Measurements from ENCODE around the gene MAN1B1. TPM values are rescaled to one million over a fixed set of nuclear protein-coding genes. Genes with fewer than 3 reads are reported as not detected.

The MAN1B1 gene
- total RNA-seq, 1 donor from 2014 or later, result 58.9 TPM

DNA sequence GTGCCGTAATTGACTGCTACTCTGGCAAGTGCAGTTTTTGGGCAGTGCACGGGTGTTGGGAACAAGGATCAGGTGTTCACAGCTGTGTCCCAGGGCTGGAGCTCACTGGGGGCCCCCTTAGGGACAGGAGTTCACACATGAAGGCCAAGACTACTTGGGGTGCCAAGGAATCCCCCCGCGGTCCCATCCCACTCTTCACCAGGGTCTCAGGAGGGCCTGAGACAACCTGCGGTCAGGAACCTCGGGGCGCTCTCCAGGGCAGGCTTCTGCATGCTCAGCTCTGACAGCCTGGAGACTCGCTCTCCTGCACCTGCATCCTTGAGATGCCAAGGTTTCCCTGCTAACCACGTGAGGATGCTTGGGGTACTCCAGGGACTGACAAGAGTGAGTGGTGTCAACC, 2.3 kb upstream of the MAN1B1 start:
- H3K4me1 Mint-ChIP-seq (ENCODE audit: unreplicated experiment), result peaks cover 8% of the 10 kb centered on the region
- TF ChIP-seq, protein P1, sequence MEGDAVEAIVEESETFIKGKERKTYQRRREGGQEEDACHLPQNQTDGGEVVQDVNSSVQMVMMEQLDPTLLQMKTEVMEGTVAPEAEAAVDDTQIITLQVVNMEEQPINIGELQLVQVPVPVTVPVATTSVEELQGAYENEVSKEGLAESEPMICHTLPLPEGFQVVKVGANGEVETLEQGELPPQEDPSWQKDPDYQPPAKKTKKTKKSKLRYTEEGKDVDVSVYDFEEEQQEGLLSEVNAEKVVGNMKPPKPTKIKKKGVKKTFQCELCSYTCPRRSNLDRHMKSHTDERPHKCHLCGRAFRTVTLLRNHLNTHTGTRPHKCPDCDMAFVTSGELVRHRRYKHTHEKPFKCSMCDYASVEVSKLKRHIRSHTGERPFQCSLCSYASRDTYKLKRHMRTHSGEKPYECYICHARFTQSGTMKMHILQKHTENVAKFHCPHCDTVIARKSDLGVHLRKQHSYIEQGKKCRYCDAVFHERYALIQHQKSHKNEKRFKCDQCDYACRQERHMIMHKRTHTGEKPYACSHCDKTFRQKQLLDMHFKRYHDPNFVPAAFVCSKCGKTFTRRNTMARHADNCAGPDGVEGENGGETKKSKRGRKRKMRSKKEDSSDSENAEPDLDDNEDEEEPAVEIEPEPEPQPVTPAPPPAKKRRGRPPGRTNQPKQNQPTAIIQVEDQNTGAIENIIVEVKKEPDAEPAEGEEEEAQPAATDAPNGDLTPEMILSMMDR (conservative IDR thresholded peaks at IDR 0.05), result no peak
- no peaks in the 10 kb centered on the region for H3K9me3 Mint-ChIP-seq
- no peak for DNase-seq (ENCODE audit: extremely low spot score, unreplicated experiment)
- no peak overlapping the region for H3K4me3 Mint-ChIP-seq
- H3K27me3 Mint-ChIP-seq, result peaks cover 24% of the 10 kb centered on the region
- no peaks in the 10 kb centered on the region for H3K36me3 Mint-ChIP-seq
- H3K27ac Mint-ChIP-seq, result no peak overlapping the region

DNA sequence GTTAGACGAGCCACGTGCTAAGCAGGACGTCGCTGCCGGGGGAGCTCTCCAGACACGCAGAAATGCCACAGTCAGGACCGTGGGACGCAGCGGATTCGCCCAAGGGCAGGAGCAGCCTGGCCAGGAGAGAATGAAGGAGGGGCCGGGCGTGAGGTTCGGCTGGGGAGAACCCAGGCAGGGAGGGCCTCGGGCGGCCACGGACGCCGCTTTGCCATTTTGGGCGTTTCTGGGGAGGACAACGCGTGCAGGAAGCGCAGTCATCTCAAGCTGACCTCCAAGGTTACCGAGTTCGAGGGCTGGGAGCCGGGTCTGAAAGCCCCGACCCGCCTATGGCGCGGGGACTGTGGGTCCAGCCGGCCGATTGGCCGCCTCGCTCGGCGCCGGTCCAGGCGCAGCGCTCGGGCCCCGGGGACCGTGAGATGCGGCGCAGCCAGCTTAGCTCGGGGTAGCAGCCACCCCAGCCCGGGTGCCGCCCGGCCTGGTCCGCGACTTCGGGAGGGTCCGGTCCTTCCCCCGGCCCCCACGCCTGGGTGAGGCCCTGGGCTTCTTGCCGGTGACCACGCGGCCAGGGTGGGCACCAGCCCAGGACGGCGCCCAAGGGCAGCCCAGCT, 760 bp upstream of the MAN1B1 start:
- DNase-seq (ENCODE audit: extremely low spot score, unreplicated experiment), result no peak
- Mint-ChIP-seq H3K9me3 (no peaks in the 10 kb centered on the region), H3K27ac (peak overlapping the region; percentile 93), H3K36me3 (no peaks in the 10 kb centered on the region), H3K27me3 (peaks cover 17% of the 10 kb centered on the region), H3K4me1 (ENCODE audit: unreplicated experiment) (peaks cover 8% of the 10 kb centered on the region), H3K4me3 (peak overlapping the region; percentile 92)
- TF ChIP-seq, protein P1 (conservative IDR thresholded peaks at IDR 0.05), result no peak

DNA sequence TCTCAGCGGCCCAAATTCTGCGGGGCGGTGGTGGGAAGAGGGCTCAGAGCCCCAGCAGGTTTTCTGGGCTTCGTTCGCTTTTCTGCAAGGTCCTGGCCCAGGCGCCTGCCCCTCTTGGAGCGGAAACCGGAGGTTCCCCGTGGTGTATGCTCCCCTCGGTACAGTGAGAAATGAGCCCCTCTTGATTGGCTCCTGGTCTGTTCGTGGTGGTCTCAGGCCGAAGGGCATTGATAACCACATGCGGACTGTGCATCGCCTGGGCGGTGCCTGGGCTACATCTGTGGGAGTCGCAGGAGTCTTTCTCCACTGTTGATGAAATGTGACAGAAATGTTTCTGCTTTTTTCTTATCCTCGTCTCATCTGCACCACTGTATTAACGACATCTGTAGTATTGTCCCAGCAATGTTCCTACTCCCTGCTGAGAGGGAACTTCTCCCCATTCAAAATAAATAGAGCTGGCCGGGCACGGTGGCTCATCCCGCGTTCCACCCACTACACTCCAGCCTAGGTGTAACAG, 682 bp downstream of the MAN1B1 start:
- no peaks in the 10 kb centered on the region for H3K9me3 Mint-ChIP-seq
- no peak for DNase-seq (ENCODE audit: extremely low spot score, unreplicated experiment)
- peak overlapping the region; percentile 35 for H3K27ac Mint-ChIP-seq
- H3K4me3 Mint-ChIP-seq, result peak overlapping the region; percentile 92
- peaks cover 9% of the 10 kb centered on the region for H3K27me3 Mint-ChIP-seq
- TF ChIP-seq, protein P1 (conservative IDR thresholded peaks at IDR 0.05), result no peak
- peaks cover 8% of the 10 kb centered on the region for H3K4me1 Mint-ChIP-seq (ENCODE audit: unreplicated experiment)
- H3K36me3 Mint-ChIP-seq, result no peaks in the 10 kb centered on the region

DNA sequence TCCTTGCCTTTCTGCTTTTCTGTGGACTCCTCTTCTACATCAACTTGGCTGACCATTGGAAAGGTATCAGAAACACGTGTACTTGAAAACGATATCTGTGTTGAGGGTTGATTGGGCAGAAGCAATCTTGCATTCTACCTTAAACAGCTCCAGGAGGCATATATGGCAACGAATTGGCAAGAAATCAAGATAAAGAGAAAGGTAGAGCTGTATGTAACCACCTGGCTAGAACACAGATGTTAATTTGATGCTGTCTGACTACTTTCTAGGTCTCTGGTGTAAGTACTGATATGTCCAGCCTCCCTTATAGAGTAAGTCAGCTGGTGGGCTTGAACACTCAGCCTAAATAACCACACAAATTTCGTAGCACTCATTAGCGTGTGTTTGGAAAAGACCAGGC, 1.3 kb downstream of the MAN1B1 start:
- TF ChIP-seq, protein P1 (conservative IDR thresholded peaks at IDR 0.05), result no peak
- Mint-ChIP-seq H3K4me1 (ENCODE audit: unreplicated experiment) (peaks cover 8% of the 10 kb centered on the region), H3K4me3 (peak overlapping the region; percentile 92), H3K27ac (peak overlapping the region; percentile 35), H3K36me3 (no peaks in the 10 kb centered on the region), H3K27me3 (peaks cover 9% of the 10 kb centered on the region), H3K9me3 (no peaks in the 10 kb centered on the region)
- DNase-seq (ENCODE audit: extremely low spot score, unreplicated experiment), result no peak

DNA sequence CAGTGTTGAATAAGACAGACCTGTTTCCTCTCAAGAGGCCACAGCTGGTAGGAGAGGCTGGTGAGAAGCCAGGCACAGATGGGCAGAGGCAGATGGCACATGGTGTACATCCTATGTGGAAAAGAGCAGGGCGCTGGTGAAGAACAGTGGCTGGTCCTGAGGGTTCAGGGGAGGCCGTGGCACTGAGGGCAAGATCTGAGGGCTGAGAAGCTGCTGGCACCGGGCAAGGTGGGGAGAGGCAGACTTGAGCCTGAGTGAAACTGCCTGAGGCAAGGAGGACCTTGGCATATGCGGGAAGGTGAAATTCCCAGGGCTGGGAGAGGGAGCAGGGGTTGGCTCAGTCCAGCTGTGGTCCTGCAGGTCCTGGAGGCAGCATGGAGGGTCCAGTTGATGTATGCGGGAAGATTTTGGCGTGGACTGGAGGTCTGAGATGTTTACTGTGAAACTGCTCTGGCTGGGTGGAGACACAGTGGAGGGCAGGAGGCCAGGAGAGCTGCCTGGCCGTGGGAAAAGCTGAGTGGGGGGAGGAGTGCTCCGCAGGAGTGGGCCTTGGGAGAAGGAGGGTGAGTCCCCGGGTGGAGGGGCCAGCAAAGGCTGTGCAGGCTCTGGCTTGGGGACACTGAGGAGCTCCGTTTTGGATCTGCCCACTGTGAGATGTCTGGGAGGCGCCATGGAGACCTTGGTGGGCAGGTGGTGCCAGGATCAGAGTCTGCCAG, 2.6 kb downstream of the MAN1B1 start:
- TF ChIP-seq, protein P1 (conservative IDR thresholded peaks at IDR 0.05), result no peak
- Mint-ChIP-seq H3K4me3 (no peak overlapping the region), H3K27me3 (no peaks in the 10 kb centered on the region), H3K4me1 (ENCODE audit: unreplicated experiment) (peaks cover 8% of the 10 kb centered on the region), H3K27ac (no peak overlapping the region), H3K9me3 (no peaks in the 10 kb centered on the region), H3K36me3 (no peaks in the 10 kb centered on the region)
- DNase-seq (ENCODE audit: extremely low spot score, unreplicated experiment), result no peak

Measured in type B pancreatic cell (in vitro differentiated cells).